ENCODE results near the gene TMEM273.

Gene TMEM273

DNA sequence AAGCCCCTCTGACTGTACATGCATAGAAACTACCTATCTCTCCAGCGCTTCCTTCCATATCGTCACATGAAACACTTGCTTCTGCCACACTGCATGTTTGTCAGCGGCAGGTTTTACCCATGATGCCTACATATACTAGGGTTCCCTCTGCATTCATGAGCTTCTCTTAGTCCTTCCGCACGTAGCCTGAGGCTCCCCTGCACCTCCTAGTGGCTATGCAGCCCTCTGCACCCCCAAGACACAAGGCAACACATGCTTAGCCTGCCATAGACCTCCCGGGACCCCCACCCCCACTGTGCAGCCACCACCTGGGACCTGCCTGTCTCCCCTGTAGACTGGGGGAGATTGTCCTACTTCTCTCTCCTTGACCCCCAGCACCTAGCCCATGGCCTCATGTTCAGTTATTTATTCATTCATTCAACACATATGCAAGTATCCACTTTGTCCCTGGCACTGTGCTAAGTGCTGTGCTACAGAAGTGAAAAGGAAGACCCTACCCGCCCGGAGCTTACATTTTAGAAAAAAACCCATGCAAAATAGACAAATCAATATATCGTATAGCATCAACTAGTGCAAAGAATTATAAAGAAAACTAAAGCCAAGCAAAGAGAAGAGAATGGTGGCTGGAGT, 23.5 kb downstream of the TMEM273 start:
- DNase-seq (ENCODE audit: low spot score): no peak

DNA sequence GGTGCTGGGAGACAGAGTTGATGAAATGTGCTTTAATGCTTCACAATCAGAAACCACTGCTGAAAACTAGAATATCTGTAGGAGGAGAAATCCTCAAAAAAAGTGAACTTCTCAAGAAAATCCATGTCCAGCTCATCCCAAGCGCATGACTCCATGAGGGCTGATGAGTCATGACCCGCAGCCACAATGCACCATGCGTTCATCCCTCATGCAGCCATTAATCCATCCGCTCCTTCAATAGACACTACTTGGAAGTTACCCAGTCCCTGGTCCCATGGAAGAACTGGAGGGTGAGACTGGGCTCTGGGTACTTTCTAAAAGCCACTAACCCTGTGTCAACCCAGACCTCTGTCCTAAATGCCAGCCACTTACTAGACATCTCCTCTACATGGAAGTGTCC, 24.4 kb downstream of the TMEM273 start:
- DNase-seq (ENCODE audit: low spot score): no peak

DNA sequence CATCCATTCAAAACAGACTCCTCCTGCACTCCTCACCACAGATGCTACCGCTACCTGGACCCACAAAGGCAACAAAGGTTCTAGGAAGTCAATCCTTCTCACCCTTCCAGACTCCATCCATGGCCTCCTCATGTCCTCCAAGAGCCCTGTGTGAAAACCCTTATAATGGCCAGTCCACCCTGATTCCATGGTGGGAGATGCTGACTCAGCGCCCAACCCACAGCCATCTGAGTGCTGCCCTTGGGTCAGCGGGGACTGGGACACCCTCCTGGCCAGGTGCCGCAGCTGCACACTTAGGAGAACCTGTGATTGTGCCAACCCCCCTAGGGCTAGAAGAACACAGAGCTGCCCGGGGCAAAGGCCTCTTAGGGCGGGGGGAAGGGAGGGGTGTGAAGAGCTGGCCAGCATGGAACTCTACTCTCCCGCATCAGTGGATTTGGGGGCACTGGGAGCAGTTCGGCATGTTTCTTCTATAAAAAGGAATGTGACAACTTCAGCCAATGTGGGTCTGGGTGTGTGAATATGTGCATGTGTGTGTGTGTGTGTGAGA, 25.4 kb downstream of the TMEM273 start:
- no peak for DNase-seq (ENCODE audit: low spot score)

DNA sequence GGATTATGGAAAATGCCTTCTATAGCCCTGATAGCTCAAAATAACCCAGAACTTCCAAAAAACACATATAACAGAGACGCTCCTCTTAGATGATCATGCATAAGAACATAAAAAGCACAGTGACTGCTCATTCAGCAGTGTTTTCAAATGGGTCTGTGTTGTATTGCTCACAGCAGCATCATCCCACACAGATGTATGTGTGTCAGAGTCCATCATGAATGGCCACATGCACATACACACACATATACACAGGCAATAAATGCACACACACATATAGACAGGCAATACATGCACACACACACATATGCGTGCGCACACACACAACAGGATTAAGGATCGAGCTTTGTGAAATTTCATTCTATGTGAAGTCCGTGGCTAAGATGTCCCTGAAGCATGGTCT, 26.1 kb downstream of the TMEM273 start:
- no peak for DNase-seq (ENCODE audit: low spot score)

DNA sequence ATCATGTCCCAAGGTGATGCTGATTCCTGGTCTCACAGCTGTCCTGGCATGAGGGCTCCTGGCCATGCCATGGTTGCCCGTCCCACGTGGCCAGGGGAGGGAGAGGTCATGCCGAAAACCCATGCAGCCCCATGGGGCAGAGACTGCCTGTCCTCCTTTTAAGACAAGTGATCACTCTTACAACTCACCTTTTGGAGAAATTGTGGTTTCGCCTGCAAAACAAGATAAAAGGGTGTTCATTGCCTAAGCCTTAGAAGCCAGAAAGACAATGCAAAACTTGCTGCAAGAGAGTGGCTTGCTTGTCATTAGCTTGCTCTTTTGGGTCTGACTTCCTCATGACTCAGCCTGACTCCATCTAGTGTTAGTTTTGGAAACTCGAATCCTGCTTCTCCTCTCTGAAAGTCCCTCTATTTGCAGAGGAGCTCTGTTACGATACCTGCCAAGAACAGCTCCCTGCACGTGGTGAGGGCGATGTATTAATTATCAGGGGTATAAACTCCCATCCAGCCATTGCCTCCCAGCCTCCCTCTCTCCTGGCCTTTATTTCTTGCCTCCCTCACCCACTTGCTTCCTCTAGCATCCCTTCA, 26.7 kb downstream of the TMEM273 start:
- DNase-seq (ENCODE audit: low spot score): no peak

DNA sequence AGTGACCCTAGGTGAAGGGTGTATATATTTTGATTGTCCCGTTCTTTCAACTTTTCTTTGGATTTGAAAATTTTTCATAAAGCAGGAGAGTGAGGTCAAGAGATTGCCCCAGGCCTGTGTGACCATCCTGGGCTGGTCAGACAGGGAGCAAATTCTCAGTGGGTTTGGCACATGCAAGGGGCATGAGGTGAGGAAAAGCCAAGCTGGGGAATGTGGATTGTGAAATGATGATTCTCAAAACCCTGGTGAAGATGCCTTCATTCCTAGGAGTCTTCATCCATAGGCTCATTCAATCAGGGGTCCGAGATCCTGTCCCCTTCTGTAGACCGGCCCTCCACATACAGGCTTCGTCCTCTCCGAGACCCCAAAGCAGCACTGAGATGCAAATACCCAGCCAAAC, 27.4 kb downstream of the TMEM273 start:
- no peak for DNase-seq (ENCODE audit: low spot score)

DNA sequence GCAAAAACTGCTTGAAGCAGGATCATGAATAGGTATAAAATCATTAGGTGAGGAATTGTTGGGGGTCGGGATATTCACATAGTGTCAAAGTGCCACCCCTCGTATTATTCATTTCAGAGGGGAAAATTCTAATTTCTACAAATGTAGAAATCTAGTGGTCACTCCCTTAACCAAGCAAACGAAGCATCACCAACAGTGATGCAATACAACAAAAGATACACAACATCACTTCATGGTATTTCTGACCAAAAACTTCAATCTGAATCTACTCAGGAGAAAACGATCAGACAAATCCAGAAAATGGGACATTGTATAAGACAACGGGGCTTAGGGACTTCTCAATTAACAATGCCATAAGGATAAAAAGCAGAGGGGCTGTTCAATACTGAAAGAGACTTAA, 28.1 kb downstream of the TMEM273 start:
- DNase-seq (ENCODE audit: low spot score): no peak

DNA sequence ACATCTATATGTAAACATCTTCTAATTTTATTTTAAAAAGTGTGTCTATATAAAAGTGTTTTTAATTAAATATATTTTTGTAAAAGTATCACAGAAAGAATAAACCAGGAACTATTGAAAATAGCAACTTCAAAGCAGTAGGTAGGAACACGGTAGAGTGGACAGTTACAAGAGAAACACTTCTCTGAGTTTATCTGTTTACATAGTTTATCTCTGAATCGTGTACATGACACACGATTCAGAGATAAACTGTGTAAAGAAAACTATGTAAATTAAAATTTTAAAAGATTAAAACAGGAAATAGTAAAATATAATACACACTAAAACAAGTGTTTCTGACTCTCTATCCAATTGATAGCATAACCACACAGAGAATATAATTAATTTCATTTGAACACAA, 29.3 kb downstream of the TMEM273 start:
- DNase-seq (ENCODE audit: low spot score): no peak

DNA sequence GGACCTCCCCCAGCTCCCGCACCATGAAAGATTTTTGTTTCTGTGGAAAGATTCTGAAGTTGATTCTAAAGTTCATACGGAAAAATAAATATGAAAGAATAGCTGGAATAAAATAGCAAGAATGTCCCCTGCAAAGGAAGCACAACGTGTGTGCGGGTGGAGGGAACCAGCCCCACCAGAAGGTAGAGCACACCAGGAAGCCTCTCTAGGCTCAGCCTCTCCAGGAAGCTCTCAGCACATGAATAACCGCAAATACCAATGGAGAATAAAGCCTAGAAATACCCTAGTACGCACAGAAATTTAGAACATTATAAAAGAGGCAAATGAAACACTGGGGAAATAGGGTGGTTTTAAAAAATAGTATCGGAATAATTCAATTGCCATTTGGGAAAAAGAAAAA, 29.8 kb downstream of the TMEM273 start:
- no peak for DNase-seq (ENCODE audit: low spot score)

DNA sequence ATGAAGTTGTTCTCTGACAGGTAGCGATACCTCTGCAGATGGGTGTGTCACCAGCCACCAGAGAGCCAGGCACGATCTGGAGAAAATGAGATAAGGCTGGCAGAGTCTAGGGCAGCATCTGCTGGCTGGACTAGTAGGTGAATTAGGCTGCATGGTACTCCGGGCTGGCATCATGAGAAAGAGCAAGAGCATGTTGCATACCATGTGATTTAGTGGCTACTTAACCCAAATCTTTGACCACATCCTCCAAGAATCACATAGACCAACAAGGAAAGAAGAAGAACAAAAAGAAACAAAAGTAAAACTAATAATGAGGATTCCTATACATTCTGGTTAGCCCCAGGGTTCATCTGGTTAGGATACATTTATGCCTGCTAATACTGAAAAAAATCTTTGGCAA, 31.0 kb downstream of the TMEM273 start:
- DNase-seq (ENCODE audit: low spot score): no peak

DNA sequence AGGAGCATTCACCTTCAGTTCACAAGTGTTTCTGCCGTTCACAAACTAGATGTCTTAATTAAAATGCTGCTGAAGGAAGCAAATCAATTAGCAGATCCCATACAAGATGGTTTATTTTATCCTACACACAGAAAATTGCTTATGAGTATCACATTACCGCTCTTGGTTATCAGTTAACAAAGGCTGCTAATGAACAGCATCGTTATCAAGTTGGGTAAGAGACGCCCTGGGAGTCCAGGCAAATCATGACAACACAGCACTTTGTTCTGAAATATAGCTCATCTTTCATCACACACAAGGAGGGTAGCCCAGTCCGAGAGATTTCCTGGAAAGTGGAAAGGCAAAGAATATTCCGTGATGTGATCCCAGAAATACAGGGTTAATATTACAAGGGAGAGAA, 33.5 kb downstream of the TMEM273 start:
- no peak for DNase-seq (ENCODE audit: low spot score)

DNA sequence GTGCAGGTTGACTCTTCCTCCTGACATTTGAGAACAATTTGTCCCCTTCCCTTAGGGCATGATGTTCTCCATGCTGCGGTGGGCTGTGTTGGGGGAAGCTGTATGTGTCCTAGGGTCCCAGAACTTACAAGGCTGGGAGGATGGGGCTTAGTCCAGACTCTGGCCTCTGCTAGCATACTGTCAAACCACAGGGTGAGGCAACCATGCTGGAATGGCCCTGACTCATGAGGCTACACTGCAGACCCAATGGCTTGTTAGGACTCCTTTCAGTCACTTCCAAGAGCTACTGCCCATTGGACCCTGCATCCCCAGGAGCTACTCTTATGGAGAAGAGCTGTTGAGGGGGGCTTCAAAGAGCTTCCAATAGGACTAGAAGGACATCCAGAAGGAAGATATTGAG, 34.2 kb downstream of the TMEM273 start:
- DNase-seq (ENCODE audit: low spot score): no peak

DNA sequence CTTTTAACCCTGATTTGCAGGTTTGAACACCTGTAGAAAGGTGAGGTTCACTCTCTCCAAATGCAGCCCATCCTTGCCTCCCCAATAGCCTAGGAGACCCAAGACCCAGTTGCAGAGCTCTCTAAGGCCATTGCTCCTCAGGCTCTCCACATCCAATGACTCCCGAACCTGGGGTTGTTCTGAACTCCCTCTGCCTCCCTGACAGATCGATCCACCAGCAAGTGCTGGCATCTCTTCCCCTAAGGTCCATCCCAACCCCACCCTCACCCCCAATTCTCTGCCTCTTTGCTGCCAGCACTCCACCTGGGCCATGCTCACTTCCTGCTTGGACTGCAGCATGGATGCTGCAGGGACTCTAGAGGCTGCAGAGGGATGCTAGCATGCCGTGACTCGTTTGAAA, 35.1 kb downstream of the TMEM273 start:
- no peak for DNase-seq (ENCODE audit: low spot score)

DNA sequence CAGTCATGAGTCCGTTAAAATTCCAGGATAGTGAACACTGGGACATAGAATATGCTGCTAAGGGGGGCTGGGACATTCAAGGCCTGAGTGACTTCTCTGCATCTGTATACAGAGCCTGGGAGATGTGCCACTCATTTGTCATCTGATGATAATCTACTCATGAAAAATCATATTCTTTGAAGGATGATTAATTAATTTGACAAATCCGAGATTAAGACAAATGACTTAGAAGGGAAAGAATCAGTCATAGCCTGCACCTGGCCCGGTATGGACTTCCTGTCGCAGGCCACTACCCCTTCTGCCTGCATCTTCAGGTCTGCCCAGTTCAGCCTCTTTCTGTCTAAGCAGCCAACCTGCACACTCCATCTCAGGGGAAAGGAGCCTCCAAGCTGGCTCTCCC, 35.5 kb downstream of the TMEM273 start:
- DNase-seq (ENCODE audit: low spot score): no peak

DNA sequence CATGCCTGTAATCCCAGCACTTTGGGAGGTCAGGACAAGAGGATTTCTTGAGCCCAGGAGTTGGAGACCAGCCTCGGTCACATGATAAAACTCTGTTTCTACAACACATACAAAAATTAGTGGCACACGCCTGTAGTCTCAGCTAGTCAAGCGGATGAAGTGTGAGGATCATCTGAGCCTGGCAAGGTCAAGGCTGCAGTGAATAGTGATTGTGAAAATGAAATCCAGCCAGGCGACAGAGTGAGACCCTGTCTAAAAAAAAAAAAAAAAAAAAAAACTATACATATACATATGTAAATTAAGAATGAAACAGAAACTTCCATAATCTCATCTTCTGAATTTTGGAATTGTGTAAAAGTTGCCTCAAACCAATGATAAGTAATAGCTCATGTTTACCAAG, 36.2 kb downstream of the TMEM273 start:
- DNase-seq (ENCODE audit: low spot score): no peak

DNA sequence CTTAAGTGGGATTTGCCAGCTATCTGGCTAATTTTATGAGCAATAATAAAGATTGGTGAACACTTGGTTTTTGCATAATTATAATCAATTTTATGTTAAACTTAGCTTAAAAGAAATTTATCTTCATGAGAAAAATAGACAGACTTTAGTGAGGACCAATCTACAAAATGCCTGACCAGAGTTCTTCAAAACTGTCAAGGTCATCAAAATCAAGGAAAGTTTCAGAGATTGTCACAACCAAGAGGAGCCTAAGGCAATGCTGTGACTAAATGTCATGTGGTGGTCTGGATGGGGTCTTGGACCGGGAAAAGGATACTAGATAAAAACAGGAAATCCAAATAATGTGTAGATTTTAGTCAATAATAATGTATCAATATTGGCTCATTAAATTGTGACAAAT, 36.7 kb downstream of the TMEM273 start:
- no peak for DNase-seq (ENCODE audit: low spot score)

DNA sequence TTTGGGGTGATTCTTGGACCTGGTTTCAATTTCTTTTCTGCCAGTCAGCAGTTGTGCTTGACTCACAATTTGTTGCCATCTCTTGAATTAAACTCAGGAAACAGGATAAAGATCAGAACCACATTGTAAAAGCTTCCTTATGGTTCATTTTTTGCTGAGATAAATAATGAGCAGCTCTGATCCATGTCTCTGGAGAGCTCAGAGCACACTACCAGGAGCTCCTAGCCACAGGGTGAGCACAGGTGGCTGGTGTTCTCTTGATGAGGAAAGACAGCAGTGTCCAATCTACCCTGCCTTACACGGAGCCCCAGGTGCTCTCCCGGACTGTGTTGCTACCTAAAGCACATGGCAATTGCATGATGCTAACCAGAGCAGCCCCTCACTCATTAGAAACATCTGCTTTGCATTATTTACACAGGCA, 37.2 kb downstream of the TMEM273 start:
- DNase-seq (ENCODE audit: low spot score): no peak

DNA sequence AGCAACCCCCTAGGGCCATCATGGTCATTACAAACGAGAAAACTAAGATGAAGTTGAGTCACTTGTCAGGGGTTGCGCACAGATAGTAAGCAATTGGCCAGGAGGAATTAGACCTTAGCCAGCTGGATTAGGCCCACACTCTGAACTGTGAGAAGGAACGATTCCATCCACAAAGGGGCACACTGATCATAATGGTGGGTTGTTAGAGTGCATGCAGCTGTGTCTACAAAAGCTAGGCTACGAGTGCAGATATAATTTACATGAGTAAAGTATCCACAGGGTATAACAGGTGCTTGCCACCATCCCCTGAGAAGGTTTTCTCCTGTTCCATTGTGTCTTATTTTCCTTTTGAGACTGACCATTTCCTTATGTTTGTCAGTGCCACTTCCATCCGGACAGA, 37.8 kb downstream of the TMEM273 start:
- no peak for DNase-seq (ENCODE audit: low spot score)

DNA sequence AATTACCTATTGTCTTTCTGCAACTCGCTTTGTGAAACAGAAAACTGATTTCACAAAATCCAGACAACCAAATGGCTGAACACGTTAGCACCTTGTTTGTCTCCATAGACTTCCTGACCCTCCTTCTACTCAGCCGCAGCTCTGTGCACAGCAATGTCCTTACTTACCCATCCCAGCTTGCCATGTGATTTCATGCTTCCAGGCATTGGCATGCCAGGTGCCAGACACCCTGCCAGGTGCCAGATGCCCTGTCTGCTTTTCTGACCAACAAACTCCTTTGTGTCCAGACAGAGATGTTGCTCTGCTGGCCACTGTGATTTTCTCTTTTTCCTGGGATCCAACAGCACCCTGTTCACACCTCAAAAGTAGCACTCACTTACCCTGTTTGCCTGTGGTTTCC, 38.3 kb downstream of the TMEM273 start:
- DNase-seq (ENCODE audit: low spot score): no peak

DNA sequence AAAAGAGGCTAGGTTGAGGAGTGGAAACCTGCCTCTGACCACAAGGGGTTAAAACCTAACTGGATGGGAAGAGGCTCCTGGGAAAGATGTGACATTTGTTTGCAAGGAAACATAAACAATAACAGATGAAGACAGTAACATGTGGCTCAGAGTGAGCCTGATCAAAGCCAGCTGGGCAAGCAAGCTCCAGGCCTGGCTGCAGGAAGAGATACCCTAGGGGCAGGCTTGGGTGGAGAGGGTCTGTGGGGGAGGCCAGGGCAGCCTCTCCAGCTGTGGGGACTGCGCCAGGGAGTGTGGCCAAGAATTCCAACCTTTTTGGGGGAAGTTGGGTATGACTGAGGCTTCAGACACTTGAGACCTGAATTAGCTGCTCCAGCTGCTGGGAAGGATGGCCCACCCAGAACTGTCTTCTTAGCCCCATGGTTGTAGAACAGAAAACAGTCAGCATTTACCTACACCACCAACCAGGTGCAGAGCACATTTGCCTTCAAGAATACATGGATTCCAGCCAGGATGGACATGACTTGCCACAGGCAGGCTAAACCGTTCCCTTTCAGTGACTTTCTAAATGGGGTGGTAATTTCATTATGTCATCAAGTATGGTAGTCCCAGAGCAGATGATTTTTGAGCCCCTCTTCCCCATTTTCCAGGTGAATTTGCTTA, 44.0 kb downstream of the TMEM273 start:
- no peak for DNase-seq (ENCODE audit: low spot score)

DNA sequence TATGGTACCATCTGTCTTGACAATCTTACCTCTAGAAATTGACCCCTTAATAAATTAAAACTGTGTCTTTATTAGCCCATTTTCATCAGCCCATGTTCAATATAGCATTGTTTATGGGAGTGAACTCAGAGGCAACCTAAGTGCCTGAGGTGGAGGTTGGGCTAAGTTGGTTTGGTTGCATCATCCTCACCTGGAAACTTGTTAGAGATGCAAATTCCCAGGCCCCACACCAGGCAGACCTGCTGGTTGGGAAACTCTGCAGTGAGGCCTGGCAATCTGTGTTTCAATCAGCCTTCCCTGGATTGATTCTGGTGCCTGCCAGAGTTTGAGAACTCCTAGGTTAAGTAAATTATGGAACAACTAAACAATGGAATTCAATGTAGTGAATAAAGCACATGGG, 44.9 kb downstream of the TMEM273 start:
- DNase-seq (ENCODE audit: low spot score): no peak

DNA sequence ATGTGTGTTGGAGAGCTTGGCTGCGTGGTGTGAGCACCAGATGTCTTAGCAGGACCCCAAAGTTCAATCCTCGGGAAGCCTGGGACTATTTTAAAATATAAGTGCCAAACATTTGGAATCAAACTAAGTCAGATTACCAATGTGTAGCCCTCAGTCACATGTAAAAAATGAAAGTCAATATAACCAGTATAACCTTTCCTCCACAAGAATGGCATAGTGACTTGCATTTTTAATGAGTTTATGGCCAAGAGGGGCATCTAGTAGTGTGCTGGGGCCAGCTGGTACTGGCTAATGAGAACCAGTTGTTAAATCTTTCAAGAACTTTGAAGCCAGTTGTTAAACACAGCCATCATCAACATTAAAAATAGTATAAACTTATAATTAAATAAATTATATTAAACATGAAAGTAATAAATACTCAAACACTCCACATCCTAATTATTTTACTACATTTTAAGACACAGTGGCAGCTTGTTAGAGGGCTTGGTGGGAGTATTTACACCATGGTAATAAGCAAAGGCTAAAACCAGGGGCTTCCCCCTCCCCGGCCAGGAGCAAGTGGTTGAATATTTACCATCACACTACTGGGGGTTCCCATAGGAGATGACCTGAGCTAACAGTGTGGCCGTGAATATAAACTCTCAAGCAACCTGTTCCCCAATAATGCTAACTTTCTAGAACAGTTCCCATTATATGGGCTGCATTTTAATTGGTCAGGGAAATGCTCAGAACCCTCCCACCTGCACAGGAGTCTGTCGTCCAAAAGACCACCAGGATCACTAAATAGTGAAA, 46.5 kb downstream of the TMEM273 start:
- no peak for DNase-seq (ENCODE audit: low spot score)

Measured in hematopoietic multipotent progenitor cell treated with erythropoietin and hydrocortisone succinate and interleukin-3 and kit ligand, for 15 days (in vitro differentiated cells).